HCT116 (cell line): ENCODE data around the gene GTF3C4.
"Not testable (repeated sequence)": the region's sequence is repeated elsewhere in the genome, so short reads cannot be mapped to it uniquely, and the experiment has no call there.

ENCODE experiments used
- CTCF ChIP-seq, 3 experiments: fragments of 200-600 bp in 1 of 3; sonication (generic) in 1 of 3; IDR thresholded peaks in 2 of 3; conservative IDR thresholded peaks in 1 of 3; 2 replicates each; pipeline ENCODE4 v1.5.1; 2012 to 2017; ENCODE audit warnings: low read depth in 2 of 3, low read length in 2 of 3, antibody characterized with exemption in 1 of 3, borderline replicate concordance in 1 of 3, control low read depth in 1 of 3, mild to moderate bottlenecking in 1 of 3, mixed read lengths in 1 of 3, mixed run types in 1 of 3, moderate library complexity in 1 of 3; ENCODE audit not compliant: insufficient read depth in 1 of 3
- EGR1 ChIP-seq: IDR thresholded peaks from 2 replicates; pipeline ENCODE4 v1.6.1; 2012; ENCODE audit warnings: low read depth
- EZH2 ChIP-seq: fragments of 200-600 bp; sonication (generic); IDR thresholded peaks from 2 replicates; pipeline ENCODE4 v1.6.1; 2017; ENCODE audit warnings: antibody characterized with exemption, mixed run types
- EZH2phosphoT487 ChIP-seq: fragments of 200-600 bp; IDR thresholded peaks from 2 replicates; pipeline ENCODE4 v1.6.1; 2018; ENCODE audit warnings: antibody characterized with exemption, borderline replicate concordance
- FOSL1 ChIP-seq: IDR thresholded peaks from 2 replicates; pipeline ENCODE4 v1.6.1; 2012; ENCODE audit warnings: low read depth
- POLR2A ChIP-seq: IDR thresholded peaks from 2 replicates; pipeline ENCODE4 v1.7.0; 2011; ENCODE audit warnings: borderline replicate concordance; ENCODE audit not compliant: insufficient read depth, insufficient read length; ENCODE audit errors: extremely low read depth
- POLR2AphosphoS5 ChIP-seq: IDR thresholded peaks from 2 replicates; pipeline ENCODE4 v1.6.1; 2011; ENCODE audit warnings: mild to moderate bottlenecking, low read depth, low read length, moderate library complexity
- RAD21 ChIP-seq: IDR thresholded peaks from 2 replicates; pipeline ENCODE4 v1.6.1; 2012; ENCODE audit warnings: low read depth, mild to moderate bottlenecking
- REST ChIP-seq: IDR thresholded peaks from 2 replicates; pipeline ENCODE4 v1.6.1; 2012; ENCODE audit warnings: low read depth
- SP1 ChIP-seq: IDR thresholded peaks from 2 replicates; pipeline ENCODE4 v1.6.1; 2012; ENCODE audit warnings: low read depth
- YY1 ChIP-seq: IDR thresholded peaks from 2 replicates; pipeline ENCODE4 v1.6.1; 2011; ENCODE audit warnings: low read length, low read depth, moderate library complexity, mild to moderate bottlenecking; ENCODE audit not compliant: insufficient replicate concordance; ENCODE audit errors: extremely low read depth
- ZBTB33 ChIP-seq: IDR thresholded peaks from 2 replicates; pipeline ENCODE4 v1.6.1; 2011; ENCODE audit warnings: mild to moderate bottlenecking, low read length, moderate library complexity; ENCODE audit not compliant: insufficient replicate concordance; ENCODE audit errors: extremely low read depth
- ZNF274 ChIP-seq: fragments of 200-500 bp; sonication (Bioruptor generic); IDR thresholded peaks from 2 replicates; pipeline ENCODE4 v1.6.1; 2014; ENCODE audit warnings: mild to moderate bottlenecking, low read depth, low read length, inconsistent platforms

GRCh38 chr9:132718381-132718928, 48.2 kb downstream of the GTF3C4 start:
- TF ChIP-seq ZNF274; EZH2; POLR2A; CTCF (IDR thresholded peaks at IDR 0.05 in 2 of 3, conservative IDR thresholded peaks at IDR 0.05 in 1 of 3; ENCODE audit: borderline replicate concordance in 1 of 3, insufficient read depth in 1 of 3, low read depth in 2 of 3, low read length in 2 of 3); FOSL1; EZH2phosphoT487; POLR2AphosphoS5; REST; YY1; SP1; EGR1; RAD21; ZBTB33: not testable (repeated sequence)
